NCI-H524 treated with DMSO at 0.1 percent for 48 hours (cell line): ENCODE results near the gene GPHN.
A peak's percentile ranks its signal among the peaks of the same experiment; 100 is the strongest.
"Not testable (repeated sequence)": the region's sequence is repeated elsewhere in the genome, so short reads cannot be mapped to it uniquely, and the experiment has no call there.

ENCODE experiments used
- DNase-seq: peaks from one replicate; lab custom pipeline; 2025; lab: John Stamatoyannopoulos, UW

The GPHN gene

GRCh38 chr14:66502836-66503235, 5.1 kb upstream of the GPHN start:
- not testable (repeated sequence) for DNase-seq

DNA sequence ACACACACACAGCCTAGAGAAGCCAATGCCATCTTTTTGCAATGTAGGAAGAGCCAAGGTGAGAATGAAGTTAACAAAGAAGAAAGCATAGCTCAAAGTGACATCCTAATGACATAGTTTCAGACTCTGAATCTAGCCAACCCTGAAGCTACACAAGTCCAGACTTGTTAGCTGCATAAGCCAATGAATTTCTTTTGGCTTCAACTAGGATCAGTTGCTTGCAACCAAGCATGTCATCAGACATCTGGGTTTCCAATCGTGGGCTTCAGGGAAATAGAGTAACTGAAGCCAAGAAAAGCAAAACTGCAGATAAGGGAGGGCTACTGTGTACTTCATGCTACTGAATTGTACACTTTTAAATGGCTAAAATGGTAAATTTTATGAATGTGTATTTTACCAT, 4.4 kb upstream of the GPHN start:
- no peak for DNase-seq

DNA sequence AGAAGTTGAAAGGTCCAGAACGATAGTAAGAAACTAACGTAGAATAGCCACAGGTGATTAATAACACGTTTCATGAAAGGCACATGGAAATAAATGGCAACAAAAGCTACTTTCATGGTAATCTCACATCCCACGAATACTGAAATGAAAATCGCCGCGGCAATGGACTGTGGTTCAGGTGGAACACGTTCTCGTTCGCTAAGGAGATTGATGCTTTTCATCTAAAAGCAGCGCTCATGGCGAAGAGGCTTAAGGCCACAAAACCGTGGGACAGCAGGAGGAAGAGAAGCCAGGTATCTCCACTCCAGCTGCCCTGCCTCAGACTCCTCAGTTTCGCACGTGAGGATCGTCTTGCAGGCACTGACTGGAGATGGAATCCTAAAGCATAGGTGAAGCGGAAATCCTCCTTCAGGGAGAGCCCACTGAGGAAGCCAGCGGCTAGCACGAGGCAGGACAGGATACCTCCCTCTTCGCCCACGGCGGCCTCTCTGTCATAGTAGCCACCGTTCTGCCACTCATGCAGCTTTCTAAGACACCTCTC, 696 bp upstream of the GPHN start:
- no peak for DNase-seq

GRCh38 chr14:66508547-66508845, 549 bp downstream of the GPHN start:
- DNase-seq: no peak

- peak; percentile 44 for DNase-seq
Measured at GRCh38 chr14:66508846-66509621, 1.1 kb downstream of the GPHN start.

DNA sequence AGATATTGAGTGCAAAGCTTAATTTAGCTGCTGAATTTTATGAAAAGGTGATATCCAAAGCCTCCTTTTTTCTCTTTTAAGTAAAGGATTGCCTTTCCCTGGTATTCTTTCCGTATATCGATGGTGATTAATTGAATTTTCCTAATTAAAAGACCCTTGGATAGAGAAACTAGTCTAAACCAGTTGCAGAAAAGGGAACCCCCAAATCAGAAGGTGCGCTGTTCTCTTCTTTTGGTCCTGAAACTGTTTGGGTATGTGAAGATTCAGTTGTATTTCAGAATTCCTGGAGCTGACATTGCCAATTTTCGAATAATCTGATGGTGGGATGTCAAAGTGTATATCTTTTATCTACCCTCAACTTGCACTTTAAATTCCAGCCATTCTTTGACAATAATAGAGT, 1.9 kb downstream of the GPHN start:
- DNase-seq: no peak

DNA sequence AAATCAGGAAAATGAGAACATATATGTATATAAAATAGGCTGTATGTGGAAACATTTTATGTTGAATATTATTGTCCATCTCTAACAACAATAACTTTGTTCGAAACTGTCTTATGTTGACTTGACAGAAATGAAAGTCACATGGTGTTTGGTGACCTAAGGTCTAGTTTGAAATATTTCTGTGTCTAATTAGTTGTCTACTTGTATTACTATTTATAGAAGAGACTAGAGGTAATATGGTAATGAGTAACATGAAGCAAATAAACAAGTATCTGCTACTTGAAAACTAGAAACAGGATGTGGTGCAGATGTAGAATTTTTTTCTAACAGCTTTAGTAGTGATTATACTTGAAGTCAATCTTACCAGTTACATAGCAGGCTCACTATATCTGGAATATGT, 3.9 kb downstream of the GPHN start:
- DNase-seq: no peak

DNA sequence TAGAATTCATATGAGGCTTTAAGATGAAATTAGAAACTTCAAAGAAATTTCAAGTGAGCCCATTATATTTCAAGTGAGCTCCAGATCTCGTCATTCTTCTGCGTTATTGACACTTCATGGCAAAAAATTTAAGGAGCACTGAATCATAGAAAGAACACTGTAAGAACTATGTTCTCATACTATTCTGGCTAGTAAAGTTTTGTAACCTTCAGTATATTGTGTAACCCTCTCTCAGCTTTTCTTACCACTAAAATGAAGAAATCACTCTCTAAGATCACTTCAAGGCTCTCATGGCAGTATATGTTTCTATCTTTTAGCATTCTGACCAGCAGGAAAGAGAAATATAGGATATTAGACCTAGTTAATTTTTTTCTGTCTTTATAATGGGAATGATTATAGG, 6.3 kb downstream of the GPHN start:
- no peak for DNase-seq

DNA sequence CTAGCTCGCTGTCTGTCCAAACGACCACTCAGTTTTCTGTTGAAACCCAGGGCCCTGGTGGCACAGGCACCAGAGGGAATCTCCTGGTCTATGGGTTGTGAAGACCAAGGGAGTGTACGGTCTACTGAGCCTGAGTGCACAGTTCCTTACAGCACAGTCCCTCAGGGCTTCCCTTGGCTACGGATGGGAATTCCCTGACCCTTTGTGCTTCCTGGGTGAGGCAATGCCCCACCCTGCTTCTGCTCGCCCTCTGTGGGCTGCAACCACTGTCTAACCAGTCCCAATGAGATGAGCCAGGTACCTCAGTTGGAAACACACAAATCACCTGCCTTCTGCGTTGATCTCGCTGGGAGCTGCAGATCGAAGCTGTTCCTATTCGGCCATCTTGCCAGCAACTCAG, 22.6 kb downstream of the GPHN start:
- DNase-seq: no peak

- no peak for DNase-seq
Measured at GRCh38 chr14:66539034-66539433, 31.1 kb downstream of the GPHN start.

- no peak for DNase-seq
Measured at GRCh38 chr14:66540038-66540437, 32.1 kb downstream of the GPHN start.

GRCh38 chr14:66541627-66542026, 33.7 kb downstream of the GPHN start:
- no peak for DNase-seq

DNA sequence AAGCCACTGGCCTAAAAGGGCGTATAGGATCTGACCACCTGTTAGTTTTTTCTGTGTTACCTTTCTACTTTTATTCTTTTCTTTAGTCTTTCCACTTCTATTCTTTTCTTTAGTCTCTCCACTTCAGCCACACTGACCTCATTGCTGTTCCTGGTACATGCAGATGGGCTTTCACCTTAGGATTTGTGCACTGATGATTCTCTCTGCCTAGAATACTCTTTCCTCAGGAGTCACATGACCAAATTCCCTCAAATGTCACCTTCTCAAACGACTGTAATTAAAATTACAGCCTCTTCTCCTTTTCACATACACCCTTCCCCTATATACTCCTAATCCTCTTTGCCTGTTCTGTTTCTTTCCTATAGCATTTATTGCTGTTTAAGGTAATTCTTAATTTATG, 36.0 kb downstream of the GPHN start:
- DNase-seq: no peak

DNA sequence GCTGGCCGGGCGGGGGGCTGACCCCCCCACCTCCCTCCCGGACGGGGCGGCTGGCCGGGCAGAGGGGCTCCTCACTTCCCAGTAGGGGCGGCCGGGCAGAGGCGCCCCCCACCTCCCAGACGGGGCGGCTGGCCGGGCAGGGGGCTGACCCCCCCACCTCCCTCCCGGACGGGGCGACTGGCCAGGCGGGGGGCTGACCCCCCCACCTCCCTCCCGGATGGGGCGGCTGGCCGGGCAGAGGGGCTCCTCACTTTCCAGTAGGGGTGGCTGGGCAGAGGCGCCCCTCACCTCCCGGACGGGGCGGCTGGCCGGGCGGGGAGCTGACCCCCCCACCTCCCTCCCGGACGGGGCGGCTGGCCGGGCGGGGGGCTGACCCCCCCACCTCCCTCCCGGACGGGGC, 37.2 kb downstream of the GPHN start:
- DNase-seq: not testable (repeated sequence)

DNA sequence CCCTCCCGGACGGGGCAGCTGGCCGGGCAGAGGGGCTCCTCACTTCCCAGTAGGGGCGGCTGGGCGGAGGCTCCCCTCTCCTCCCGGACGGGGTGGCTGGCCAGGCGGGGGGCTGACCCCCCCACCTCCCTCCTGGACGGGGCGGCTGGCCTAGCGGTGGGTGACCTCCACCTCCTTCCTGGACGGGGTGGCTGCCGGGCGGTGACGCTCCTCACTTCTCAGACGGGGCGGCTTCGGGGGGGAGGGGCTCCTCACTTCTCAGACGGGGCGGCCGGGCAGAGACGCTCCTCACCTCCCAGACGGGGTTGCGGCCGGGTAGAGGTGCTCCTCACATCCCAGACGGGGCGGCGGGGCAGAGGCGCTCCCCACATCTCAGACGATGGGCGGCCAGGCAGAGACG, 37.8 kb downstream of the GPHN start:
- not testable (repeated sequence) for DNase-seq

DNA sequence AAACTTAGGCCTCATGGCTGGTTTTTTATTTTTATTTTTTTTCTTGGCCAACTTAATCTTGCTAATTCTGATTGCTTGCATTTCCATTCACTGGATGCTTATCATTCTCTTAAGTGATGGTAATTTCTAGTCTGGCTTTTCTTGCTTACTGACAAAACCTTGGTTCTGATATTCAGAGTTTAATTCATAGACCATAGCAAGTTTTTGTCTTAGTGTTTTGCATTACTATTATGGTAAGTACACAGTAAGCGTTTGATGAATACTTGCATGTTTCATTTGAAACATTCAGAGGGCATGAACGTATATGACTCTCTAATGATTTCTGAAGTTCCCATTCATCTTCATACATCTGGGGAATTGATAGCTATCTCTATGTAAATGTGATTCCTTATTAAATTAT, 55.8 kb downstream of the GPHN start:
- DNase-seq: no peak

DNA sequence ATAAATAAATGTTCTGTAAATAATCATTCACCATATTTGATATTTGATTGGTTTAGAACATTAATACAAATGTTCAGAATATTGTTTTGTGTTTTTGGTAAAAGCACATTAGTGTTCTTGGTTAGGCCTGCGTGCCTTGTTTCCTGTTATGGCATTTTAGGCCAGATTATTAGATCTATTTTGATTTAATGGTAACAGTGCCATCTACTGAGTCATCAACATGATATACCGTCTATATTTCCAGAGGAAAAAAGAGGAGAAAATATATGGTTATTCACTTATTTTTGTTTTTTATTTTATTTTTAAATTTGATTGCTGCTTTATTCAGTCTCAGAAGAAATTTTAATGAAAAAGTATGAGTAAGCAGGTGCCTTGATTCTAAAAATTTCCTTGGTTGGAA, 60.3 kb downstream of the GPHN start:
- DNase-seq: no peak

DNA sequence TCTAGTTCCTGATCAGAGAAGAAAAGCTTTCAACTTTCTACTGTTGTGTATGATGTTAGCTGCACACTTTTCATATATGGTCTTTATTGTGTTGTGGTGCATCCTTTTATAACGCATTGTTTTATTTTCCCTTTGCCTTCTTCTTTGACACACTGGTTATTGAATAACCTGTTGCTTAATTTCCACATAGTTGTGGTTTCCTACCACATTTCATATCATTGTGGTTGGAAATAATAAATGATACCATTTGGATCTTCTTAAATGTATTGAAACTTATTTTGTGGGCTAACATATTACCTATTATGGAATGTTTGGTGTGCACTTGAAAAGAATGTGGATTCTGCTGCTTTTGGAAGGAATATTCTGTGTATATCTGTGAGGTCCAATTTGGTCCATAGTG, 64.9 kb downstream of the GPHN start:
- DNase-seq: no peak

GRCh38 chr14:66575014-66575413, 67.1 kb downstream of the GPHN start:
- DNase-seq: no peak

DNA sequence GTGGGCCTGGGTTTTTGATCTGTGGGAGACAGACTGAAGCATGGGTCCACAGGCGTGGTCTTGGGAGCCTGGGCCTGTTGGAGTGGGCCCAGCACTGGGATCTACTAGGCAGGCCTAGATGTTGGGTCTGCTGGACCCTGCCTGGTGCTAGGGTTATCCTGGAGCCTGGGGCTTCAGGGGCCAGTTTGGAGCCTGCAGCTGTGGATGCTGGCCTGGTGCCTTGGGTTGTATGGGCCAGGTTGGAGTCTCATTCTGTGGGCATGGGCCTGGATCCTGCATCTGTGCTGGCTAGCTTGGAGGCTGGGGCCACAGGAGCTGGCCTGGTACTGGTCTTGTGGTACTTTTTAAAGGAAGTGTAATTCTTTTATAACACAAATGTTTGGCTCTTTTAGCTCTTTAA, 68.0 kb downstream of the GPHN start:
- DNase-seq: no peak

GRCh38 chr14:66587753-66588152, 79.8 kb downstream of the GPHN start:
- not testable (repeated sequence) for DNase-seq

- DNase-seq: no peak
Measured at GRCh38 chr14:66595394-66595793, 87.4 kb downstream of the GPHN start.

DNA sequence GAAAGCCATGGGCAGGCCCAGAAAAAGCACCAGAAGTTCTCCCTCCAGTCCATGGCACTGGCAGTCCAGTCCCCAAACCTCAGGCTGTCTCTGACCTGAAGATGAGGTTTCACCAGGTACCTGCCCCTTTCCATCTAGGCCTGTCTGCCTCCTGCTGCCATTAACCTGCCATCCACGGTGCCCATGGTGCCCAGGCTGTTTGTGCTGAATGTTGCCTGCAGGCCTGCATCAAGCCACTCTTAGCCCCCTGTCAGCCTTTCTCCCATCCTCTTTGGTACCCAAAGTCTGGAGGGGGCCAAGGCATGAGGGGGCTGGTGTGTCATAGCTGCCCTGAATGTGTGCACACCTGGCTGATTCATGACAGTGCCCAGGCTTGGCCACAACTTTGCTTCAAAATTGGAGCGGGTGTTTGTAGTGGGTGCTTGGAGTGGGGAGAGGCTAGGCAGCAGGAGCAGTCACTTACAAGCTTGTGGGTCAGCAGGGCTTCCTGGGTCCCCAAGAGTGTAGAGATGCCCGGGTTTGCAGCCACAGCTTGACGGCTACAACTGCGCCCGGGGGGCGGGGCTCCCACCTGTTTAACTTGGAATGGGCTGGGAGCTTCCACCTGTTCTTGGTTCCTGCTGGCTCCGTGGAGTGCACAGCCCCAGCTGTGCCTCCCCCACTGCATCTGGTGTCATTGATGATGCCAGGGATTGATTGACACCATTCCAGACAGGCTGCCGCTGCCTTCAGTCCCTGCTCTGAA, 88.5 kb downstream of the GPHN start:
- DNase-seq: peak; percentile 64

DNA sequence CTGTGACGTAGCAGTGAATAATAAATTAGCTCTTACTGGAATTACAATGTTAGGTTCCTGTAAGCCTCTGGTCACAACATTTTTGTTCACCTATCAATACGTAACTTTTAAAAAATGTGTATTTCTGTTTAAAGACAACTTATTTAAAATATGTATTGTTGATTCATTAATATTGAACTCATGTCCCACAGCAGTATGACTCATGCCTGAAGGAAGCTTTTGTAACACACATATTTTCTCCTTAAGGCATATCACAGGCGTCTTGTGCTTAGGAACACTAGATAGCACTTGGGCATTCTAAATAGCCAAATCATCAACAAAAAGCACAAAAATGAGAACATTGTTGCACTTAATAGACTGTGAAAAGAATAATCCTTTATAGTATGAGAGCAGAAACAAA, 92.5 kb downstream of the GPHN start:
- DNase-seq: no peak
